ENCODE data around the gene KLHDC1.

KLHDC1 gene

DNA sequence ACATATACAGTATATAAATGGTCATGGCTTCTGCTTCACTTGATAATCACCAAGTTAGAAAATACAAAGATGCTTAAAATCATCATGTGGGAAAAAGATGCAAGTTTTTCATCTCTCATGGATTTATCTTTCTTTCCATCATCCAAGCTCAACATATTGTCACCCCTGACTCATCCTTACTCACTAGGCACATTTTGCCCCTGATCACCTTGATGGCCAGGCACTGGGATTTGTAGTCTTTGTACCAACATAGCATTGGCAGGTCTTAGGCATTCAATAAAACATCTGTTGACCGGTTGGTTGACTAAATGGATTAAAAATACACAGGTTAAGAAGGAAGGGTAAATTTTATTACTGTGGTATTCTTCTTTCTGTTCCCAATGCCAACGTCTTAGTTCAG is 103.1 kb downstream of the KLHDC1 start:
- DNase-seq = no peak
